ENCODE measurements around the gene SMYD5.

SMYD5 gene

GRCh38 chr2:73243884-73244570 lies 30.0 kb downstream of the SMYD5 start:
- no peak for DNase-seq

GRCh38 chr2:73244580-73244979 lies 30.5 kb downstream of the SMYD5 start:
- DNase-seq, result no peak

- DNase-seq, result no peak
These were observed 32.8 kb downstream of the SMYD5 start for GRCh38 chr2:73246850-73247249.

DNA sequence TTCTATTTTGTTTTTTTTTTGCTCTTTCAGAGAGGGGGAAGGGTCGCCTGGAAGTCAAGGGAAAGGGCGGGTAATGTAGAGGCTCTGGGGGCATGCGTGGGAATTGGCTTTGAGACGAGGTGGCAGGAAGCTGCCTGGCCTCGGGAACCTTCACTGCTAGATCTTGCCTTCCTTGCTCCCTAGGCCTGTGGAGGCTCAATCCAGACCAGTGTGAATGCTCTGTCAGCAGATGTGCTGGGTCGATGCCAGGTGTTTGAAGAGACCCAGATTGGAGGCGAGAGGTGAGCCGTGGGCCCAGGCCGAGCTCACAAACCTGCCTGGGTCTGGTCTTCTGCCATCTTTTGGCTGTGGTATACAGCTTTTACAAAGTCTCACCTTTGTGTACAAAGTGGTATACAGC lies 35.6 kb downstream of the SMYD5 start:
- no peak for DNase-seq

DNA sequence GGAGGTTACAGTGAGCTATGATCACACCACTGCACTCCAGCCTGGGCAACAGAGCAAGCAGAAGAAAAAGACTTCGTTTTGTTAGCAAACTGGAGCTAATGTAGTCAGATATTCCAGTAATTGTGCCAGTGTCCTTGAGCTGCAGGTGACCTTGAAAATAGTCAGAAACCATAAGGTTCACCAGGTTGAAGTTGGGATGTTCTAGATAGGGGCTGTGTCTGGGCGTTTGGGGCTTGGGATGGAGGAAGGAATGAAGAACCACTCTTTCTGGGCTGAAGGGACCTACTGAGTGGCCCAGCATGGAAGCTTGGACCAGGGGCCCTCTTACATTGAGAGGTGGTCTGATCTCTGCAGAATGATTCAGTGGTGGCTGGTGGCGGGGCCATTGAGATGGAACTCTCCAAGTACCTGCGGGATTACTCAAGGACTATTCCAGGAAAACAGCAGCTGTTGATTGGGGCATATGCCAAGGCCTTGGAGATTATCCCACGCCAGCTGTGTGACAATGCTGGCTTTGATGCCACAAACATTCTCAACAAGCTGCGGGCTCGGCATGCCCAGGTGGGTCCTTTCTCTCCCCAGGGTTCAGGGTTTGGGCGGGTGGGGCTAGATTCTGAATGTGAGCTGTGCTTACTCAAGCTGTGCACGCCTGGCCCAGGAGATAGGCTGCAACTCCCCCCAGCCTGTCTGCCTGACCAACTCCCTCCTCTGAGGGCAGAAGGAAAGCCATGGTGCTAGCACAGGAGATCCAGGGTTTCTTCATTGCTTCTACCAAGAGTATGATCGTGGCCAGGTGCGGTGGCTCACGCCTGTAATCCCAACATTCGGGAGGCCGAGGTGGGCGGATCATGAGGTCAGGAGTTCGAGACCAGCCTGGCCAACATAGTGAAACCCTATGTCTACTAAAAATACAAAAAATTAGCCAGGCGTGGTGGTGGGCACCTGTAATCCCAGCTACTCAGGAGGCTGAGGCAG lies 37.1 kb downstream of the SMYD5 start:
- no peak for DNase-seq

DNA sequence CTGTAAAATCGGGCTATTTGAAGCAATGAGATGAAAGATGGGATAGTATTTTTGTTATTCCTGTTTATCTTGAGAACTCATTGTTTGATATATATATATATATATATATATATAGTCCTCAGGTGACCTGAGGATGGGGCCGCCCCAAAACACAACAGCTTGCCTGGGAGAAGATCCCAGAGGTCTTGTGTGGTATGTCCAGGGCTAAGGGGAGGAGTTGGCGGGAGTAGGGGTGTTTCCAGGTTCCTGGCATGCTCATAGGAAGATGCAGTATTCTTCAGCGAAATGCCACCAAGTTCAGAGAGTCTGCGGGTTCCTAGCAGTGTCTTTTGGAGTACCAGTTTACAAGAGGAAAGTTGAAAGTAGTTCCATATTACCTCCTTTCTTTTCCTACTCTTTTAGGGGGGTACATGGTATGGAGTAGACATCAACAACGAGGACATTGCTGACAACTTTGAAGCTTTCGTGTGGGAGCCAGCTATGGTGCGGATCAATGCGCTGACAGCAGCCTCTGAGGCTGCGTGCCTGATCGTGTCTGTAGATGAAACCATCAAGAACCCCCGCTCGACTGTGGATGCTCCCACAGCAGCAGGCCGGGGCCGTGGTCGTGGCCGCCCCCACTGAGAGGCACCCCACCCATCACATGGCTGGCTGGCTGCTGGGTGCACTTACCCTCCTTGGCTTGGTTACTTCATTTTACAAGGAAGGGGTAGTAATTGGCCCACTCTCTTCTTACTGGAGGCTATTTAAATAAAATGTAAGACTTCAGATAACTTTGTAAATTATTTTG lies 38.4 kb downstream of the SMYD5 start:
- DNase-seq, result no peak

- no peak for DNase-seq
These were observed 39.4 kb downstream of the SMYD5 start for GRCh38 chr2:73253400-73253799.

DNA sequence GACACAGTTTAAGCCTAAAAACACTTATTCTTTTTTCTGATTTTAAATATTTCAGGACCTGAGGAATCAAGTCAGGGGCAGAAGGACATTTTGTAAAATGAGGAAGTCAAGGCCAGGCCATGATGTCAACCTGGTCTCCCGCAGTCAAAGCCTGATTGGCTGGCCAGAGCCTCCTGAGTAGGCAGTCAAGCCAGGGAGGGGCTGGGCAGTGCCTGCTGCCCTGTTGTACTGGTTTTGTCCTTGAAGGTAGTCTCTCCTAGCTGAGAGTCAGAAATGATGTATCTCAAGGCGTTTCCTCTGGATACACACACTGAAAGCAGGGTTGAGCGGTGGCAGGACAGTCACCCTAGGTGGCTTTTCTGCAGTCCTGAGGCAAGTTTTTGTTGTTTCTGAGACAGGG lies 39.9 kb downstream of the SMYD5 start:
- no peak for DNase-seq

- no peak for DNase-seq
These were observed 40.4 kb downstream of the SMYD5 start for GRCh38 chr2:73254343-73255006.

DNA sequence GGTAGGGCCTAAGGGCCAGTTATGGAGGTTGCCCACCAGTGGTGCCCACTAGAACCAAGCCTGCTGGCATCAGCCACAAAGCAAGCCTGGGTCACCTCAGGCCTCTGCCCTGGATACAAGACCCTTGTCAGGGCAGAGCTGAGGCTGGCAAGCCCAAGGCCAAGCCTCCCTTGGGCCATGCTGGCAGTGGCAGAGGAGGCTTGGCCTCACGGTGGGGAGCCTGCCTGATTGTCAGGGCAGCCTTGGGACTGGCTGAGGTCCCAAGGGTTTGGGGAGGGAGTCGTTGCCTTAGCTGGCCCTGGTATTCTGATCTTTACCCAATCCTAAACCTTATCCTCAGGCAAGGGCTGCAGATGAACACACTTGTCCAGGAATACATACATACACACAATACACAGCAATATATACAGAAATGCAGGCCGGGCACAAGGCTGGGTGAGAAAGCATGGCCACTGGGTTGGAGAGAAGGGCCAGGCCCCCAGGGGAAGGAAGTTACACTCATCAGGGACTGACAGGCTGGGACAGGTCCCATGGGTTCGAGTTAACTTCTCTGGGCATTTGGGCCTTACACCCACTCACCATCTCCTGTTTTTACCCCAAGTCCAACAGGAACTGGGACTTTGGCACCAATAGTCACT lies 41.1 kb downstream of the SMYD5 start:
- DNase-seq, result no peak

GRCh38 chr2:73255907-73256617 lies 42.0 kb downstream of the SMYD5 start:
- no peak for DNase-seq

DNA sequence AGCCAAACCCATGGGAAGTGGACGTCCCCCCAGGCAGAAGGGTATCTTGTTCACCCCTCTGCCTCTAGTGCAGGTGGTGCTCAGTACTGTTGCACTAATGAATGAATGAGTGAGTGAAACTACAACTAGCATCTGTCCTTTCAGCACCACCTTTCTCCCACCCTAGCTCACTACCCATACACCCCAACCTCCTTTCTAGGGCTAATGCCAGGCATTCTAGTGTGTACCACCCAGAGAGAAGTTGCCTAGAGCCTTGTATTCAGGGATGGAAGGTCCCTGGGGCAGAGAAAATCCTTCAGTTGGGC lies 42.5 kb downstream of the SMYD5 start:
- no peak for DNase-seq

DNA sequence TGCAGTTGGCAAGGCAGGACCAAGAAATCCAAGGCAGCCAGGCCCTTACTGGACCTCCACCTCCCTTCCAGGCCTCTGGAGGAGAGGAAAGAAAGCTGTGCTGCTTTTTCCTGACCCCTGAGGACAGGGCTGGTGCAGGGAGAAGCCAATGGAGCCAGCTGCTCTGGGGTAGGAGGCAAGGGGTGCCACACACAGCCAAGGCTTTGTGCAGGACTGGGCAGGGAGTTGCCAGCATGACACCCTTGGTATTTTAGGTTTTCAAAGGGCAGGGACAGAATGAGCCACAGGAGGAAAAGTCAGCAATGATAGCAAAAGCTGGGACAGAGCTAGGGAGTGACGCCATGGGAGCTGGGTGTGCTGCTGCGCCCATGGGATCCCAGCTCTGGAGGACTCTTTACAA lies 43.0 kb downstream of the SMYD5 start:
- no peak for DNase-seq

DNA sequence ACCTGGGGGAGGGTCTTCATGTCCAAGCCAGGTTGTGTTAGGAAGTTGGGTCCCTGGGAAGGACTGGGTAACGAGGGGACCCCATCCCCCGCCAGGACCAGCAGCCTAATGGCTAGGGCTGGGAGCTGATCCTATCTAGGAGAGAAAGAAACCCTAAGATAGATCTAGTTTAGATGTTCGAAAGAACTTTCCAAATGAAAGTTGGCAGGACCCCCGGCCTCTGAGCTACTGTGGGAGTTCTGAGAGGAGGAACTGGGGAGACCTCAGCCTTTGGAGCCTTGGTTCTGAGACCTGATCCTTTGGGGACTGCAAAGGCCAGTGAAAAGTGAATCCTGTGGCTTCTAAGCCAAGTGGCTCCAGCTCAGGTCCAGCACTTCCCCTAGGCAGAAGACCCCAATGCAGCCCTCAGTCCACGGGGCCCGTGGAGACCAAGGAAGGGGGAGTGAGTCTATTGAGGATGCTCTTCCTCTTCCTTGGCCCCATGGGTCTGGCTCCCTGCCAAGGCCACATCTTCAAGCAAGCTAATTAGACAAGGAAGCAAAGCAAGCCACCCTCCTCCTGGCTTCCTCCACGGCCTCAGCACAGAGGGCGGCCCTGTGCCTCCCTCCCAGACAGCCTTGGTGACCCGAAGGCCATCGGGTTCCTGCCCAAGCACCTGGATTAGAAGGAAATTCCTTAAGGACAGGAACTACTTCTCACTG lies 43.5 kb downstream of the SMYD5 start:
- DNase-seq, result no peak

DNA sequence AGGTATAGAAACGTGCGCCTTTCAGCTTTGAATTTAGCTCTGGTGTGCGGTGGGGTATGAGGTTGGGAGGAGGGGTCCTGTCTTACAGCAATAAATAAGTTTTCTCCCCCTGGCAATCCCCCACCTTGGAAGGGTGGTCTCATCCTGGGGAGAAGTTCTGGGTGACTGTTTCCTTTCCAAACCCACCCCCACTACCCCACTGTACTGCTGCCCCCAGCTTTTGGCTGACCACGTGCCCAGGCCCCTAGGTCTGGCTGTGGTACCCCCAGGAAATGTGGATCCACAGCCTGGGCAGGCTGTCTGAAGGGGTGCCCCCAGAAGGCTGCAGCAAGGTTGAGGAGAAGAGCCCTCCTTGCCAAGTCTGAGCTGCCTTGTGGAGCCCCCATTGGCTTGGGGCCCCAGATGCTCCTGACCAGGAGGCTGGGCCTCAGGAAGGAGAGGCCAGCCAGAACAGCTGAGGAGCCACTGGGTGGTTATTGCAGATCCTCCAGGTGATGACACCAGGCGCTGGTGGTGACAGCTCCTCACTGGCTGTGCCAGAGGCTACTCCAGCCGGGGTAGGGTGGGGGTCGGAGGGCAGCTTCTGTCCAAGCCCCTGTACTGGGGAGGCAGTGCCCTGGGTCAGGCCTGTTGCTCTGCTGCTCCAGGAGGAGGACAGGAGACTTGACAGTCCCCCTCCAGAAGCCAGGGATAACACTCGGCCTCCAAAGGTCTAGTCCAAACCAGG lies 44.3 kb downstream of the SMYD5 start:
- no peak for DNase-seq

DNA sequence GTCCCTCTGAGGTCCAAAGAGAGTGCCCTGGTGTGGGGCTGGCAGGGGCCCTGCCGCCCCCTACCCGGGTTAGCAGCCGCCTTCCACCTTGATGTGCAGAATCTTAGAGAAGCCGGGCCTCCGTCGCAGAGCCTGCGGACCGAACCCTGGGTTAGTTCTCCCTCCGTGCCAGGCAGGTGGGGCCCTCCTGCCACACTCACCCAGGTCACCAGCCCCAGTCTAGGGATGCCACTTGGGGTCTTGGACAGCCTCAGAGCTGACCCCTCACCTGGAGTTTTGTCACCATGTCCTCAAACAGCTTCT lies 44.8 kb downstream of the SMYD5 start:
- no peak for DNase-seq

DNA sequence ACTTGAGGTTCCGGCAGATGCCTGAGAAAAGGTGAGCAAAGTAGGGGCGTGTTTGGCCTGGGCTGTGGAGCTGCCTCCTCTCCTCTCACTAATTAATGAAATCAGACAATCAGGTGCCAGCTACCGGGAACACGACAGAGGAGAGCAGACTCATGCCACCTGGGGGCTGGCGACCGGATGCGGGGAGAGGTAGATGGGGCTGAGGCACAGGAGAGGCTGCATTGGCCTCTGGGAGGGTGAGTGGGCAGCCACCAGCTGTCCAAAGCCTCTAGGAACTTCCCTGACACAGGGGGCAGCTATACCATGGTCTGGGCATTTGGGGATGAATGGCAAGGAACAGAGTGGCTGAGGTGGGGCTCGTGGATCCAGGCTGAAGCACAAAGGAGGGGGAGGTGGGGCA lies 45.2 kb downstream of the SMYD5 start:
- DNase-seq, result no peak

DNA sequence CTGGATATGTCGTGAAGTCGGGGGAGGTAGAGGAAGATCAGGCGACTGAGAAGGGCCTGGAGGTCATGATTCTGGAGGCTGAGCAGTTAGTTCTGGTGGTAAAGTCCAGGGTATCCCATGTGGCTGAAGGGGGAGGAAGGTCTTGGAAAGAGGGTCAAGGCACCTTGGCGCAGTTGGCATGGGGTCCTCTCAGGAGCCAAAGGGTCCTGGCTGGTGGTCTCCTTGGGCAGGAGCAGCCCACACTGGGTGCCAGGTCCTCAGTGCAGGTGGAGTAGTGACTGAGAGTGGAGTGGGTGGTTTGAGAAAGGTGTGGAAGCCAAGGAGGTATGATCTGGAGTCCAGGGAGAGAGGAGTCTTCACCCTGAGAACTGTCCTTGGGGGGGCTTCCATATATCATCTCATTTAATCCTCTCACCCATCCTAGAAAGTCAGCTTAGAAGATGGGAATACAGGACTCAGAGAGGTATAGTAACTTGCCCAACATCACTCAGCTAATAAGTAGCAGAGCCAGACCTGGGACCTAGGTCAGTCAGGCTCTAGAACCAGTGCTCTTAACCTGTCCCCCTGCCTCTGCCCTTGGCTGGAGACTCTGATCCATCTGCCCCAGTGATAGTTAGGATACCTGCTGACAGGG lies 45.8 kb downstream of the SMYD5 start:
- DNase-seq, result no peak

- no peak for DNase-seq
These were observed 46.4 kb downstream of the SMYD5 start for GRCh38 chr2:73260338-73260984.

Measured in NCI-H345 (cell line).